Endothelial cell of umbilical vein (primary cell): ENCODE measurements around the gene PITX2. TPM values are rescaled to one million over a fixed set of nuclear protein-coding genes. Genes with fewer than 3 reads are reported as not detected.

ENCODE experiments used
- BruUV-seq: library from RNA; stranded (reverse); fragments of 400-500 nt; replicated peaks from 2 replicates; lab custom pipeline; 2021; lab: Mats Ljungman, UMichigan
- CTCF ChIA-PET: fragments of 300-600, 350-600 bp; sonication (Branson Sonifier 250); formaldehyde crosslinking; loops from one replicate; lab custom pipeline; 2021; ENCODE audit warnings: antibody characterized with exemption, inconsistent platforms; lab: Charles Lee
- POLR2A ChIA-PET: fragments of 300-600, 350-600 bp; sonication (Branson Sonifier 250); formaldehyde crosslinking; loops from one replicate; lab custom pipeline; 2021; ENCODE audit warnings: antibody characterized with exemption, inconsistent platforms; lab: Charles Lee
- DNase-seq: peaks from one replicate; pipeline ENCODE4 v3.0.0-alpha.2; 2011; ENCODE audit warnings: low read depth, low spot score
- FAIRE-seq: peaks from 2 replicates; lab custom pipeline; 2011; peaks lifted over from hg19 to GRCh38; lab: Jason Lieb, UNC
- H2AFZ ChIP-seq: 2 replicates; pipeline ENCODE4 v1.6.0; 2012; ENCODE audit warnings: low read depth, low read length, control low read depth, inconsistent platforms
- H3K27ac ChIP-seq: 2 replicates; pipeline ENCODE4 v1.5.1; 2011; ENCODE audit warnings: low read depth, mild to moderate bottlenecking, control low read depth, low read length, moderate library complexity; ENCODE audit not compliant: insufficient read depth
- H3K27me3 ChIP-seq, 2 experiments: 2 replicates each; pipeline versions ENCODE4 v1.6.0 to v1.6.1; 2011; ENCODE audit warnings: low read length in 2 of 2, mixed read lengths in 1 of 2; ENCODE audit not compliant: control insufficient read depth in 2 of 2, insufficient read depth in 2 of 2
- H3K36me3 ChIP-seq, 2 experiments: 2 replicates in 1 of 2; 3 replicates in 1 of 2; pipeline ENCODE4 v1.5.1; 2011; ENCODE audit warnings: low read length in 2 of 2, mild to moderate bottlenecking in 1 of 2, moderate library complexity in 1 of 2; ENCODE audit not compliant: control insufficient read depth in 2 of 2, insufficient read depth in 2 of 2; ENCODE audit errors: extremely low read depth in 1 of 2
- H3K4me1 ChIP-seq: 3 replicates; pipeline ENCODE4 v1.5.1; 2011; ENCODE audit warnings: mild to moderate bottlenecking, low read length; ENCODE audit not compliant: control insufficient read depth, insufficient read depth; ENCODE audit errors: extremely low read depth
- H3K4me2 ChIP-seq: 2 replicates; pipeline ENCODE4 v1.6.1; 2011; ENCODE audit warnings: low read length, control low read depth, mixed read lengths; ENCODE audit not compliant: insufficient read depth
- H3K4me3 ChIP-seq, 3 experiments: fragments of 200-600 bp in 1 of 3; sonication (generic), shearing (Covaris generic) in 1 of 3; replicated peaks in 1 of 3; 2 replicates each; pipeline ENCODE4 v1.5.1; 2011 to 2016; ENCODE audit warnings: control low read depth in 3 of 3, low read length in 3 of 3, mild to moderate bottlenecking in 2 of 3, inconsistent platforms in 1 of 3, low read depth in 1 of 3, moderate library complexity in 1 of 3; ENCODE audit not compliant: insufficient read depth in 1 of 3
- H3K79me2 ChIP-seq: 2 replicates; pipeline ENCODE4 v1.6.0; 2012; ENCODE audit warnings: low read length, inconsistent platforms; ENCODE audit not compliant: control insufficient read depth, insufficient read depth
- H3K9ac ChIP-seq: replicated peaks from 2 replicates; pipeline ENCODE3; 2011; ENCODE audit warnings: low read length, control low read depth; ENCODE audit not compliant: insufficient read depth; ENCODE audit errors: extremely low read depth
- H3K9me1 ChIP-seq: replicated peaks from 3 replicates; pipeline ENCODE4 v1.6.0; 2011; ENCODE audit warnings: mild to moderate bottlenecking, low read length; ENCODE audit not compliant: control insufficient read depth, insufficient read depth; ENCODE audit errors: extremely low read depth
- H3K9me3 ChIP-seq: replicated peaks from 2 replicates; pipeline ENCODE4 v1.5.1; 2012; ENCODE audit warnings: low read length, inconsistent platforms; ENCODE audit not compliant: control insufficient read depth, insufficient read depth
- H4K20me1 ChIP-seq: replicated peaks from 2 replicates; pipeline ENCODE3; 2011; ENCODE audit warnings: mild to moderate bottlenecking, low read length; ENCODE audit not compliant: control insufficient read depth, insufficient read depth; ENCODE audit errors: extremely low read depth
- CTCF ChIP-seq, 2 donors: IDR thresholded peaks; 1 replicate in 1 of 2; 2 replicates in 1 of 2; pipeline ENCODE4 v1.5.1; 2011; ENCODE audit warnings: low read length in 2 of 2, mild to moderate bottlenecking in 2 of 2, moderate library complexity in 2 of 2, control low read depth in 1 of 2, inconsistent platforms in 1 of 2, low read depth in 1 of 2; ENCODE audit not compliant: insufficient read depth in 1 of 2; ENCODE audit errors: extremely low read depth in 1 of 2
- EZH2 ChIP-seq: IDR thresholded peaks from 2 replicates; pipeline ENCODE4 v1.6.1; 2012; ENCODE audit warnings: borderline replicate concordance, low read depth, mild to moderate bottlenecking, moderate library complexity, low read length, inconsistent platforms; ENCODE audit not compliant: severe bottlenecking
- FOS ChIP-seq: IDR thresholded peaks from 2 replicates; pipeline ENCODE4 v1.6.1; 2011; ENCODE audit warnings: mild to moderate bottlenecking, low read length, moderate library complexity, borderline replicate concordance; ENCODE audit not compliant: insufficient read depth
- GATA2 ChIP-seq: IDR thresholded peaks from 2 replicates; pipeline ENCODE4 v1.7.0; 2011; ENCODE audit warnings: low read depth, mild to moderate bottlenecking, moderate library complexity, mixed read lengths, low read length; ENCODE audit not compliant: insufficient read length, insufficient read depth
- JUN ChIP-seq: IDR thresholded peaks from 2 replicates; pipeline ENCODE4 v1.6.1; 2011; ENCODE audit warnings: borderline replicate concordance, low read depth; ENCODE audit not compliant: insufficient read length, insufficient read depth
- MAX ChIP-seq: IDR thresholded peaks from 2 replicates; pipeline ENCODE4 v1.6.1; 2011; ENCODE audit not compliant: insufficient read depth, insufficient read length
- POLR2A ChIP-seq: IDR thresholded peaks from 2 replicates; pipeline ENCODE4 v1.6.1; 2012; ENCODE audit warnings: low read depth, mild to moderate bottlenecking, control low read depth, low read length
- POLR2AphosphoS5 ChIP-seq: IDR thresholded peaks from 2 replicates; pipeline ENCODE4 v1.6.1; 2012; ENCODE audit warnings: low read depth, mild to moderate bottlenecking, control low read depth, low read length, moderate library complexity; ENCODE audit not compliant: insufficient read depth
- dilution Hi-C: fragments of 300-500 bp; cut with MboI; formaldehyde crosslinking; loops from one replicate; pipeline ENCODE4 v1.15.0; 2019; ENCODE audit warnings: low sequenced_read_pairs; ENCODE audit not compliant: extremely low pct_ligation_motif_present
- intact Hi-C: fragments of 100-400 bp; cut with micrococcal nuclease; formaldehyde crosslinking; loops from one replicate; pipeline ENCODE4 v1.10.0; 2022
- polyA plus RNA-seq, 4 experiments: library from polyadenylated mRNA; depleted of rRNA in 3 of 4; stranded (reverse) in 3 of 4; unstranded in 1 of 4; fragments of >200 nt; gene quantifications; 2 replicates each; pipeline versions ENCODE4 v1.2.1 to v1.2.3, GENCODE V29; 2011 to 2012; ENCODE audit warnings: missing spikeins in 1 of 4
- total RNA-seq: library from RNA; stranded (reverse); gene quantifications from 2 replicates; pipeline ENCODE4 v1.2.3, GENCODE V29; 2021

Gene PITX2
- total and polyA plus RNA-seq, 2 donors (not counting 3 experiments of a cell fraction or from before 2014, with no cell fraction given): 0.04 to 0.31 TPM

- no peak for DNase-seq
- intact Hi-C loops: no loop called here
- H3K27me3 ChIP-seq: peaks cover 51 to 82% of the 10 kb centered on the region in 2 experiments
- no TSS peak for BruUV-seq
- dilution Hi-C loops: no loop called here
- no peaks in the 10 kb centered on the region for H4K20me1 ChIP-seq
- ChIA-PET POLR2A (no interaction called here), CTCF (no interaction called here)
- FAIRE-seq: no peak
- H3K4me2 ChIP-seq: no peak overlapping the region
- H3K9me1 ChIP-seq: no peaks in the 10 kb centered on the region
- H3K79me2 ChIP-seq: no peaks in the 10 kb centered on the region
- TF ChIP-seq JUN: no peak
- TF ChIP-seq GATA2: no peak
- TF ChIP-seq CTCF (IDR thresholded peaks at IDR 0.05; ENCODE audit: extremely low read depth in 1 of 2, insufficient read depth in 1 of 2, low read depth in 1 of 2, low read length in 2 of 2): no peak
- TF ChIP-seq MAX: no peak
- TF ChIP-seq FOS: no peak
- TF ChIP-seq POLR2A: no peak
- no peak for TF ChIP-seq POLR2AphosphoS5
- TF ChIP-seq EZH2: no peak
- no peaks in the 10 kb centered on the region for H3K36me3 ChIP-seq
- H2AFZ ChIP-seq: no peak overlapping the region
- H3K27ac ChIP-seq: no peak overlapping the region
- H3K9ac ChIP-seq: no peak overlapping the region
- no peaks in the 10 kb centered on the region for H3K4me1 ChIP-seq
- no peaks in the 10 kb centered on the region for H3K9me3 ChIP-seq
- no peak overlapping the region for H3K4me3 ChIP-seq
These were observed 21.1 kb upstream of the PITX2 start for GRCh38 chr4:110644008-110644407.
